Forelimb muscle (tissue), 1 donor: ENCODE data around the gene PSTPIP2. TPM values are rescaled to one million over a fixed set of nuclear protein-coding genes. Genes with fewer than 3 reads are reported as not detected.
"Not testable (repeated sequence)": the region's sequence is repeated elsewhere in the genome, so short reads cannot be mapped to it uniquely, and the experiment has no call there.

Experiments
- DNase-seq: peaks from one replicate; pipeline ENCODE4 v3.0.0-alpha.2; 2013; ENCODE audit warnings: low read depth
- polyA plus RNA-seq: library from polyadenylated mRNA; unstranded; fragments of 120-200 nt; gene quantifications from one replicate; pipeline ENCODE4 v1.2.1, GENCODE V29; 2013; ENCODE audit not compliant: insufficient read length

PSTPIP2 gene
- polyA plus RNA-seq, 1 donor: 2.4 TPM

DNA sequence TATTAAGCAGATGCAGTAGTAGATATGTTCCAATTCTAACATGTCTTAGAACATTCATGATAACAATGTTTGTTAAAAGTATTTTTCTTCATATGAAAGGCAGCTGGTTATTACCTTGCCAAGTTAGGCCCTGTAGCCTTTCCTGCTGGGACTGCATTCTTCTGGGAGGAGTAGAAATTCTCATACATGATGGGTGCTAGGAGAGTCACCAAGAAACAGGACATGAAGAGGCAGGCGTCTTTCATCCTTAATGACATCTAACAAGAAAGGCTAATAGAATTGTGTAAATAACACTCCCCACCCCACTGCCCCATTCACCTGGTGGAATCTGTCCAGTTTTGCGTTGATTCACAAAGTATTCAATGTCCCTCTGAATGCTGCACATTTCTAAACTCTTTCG lies 80.3 kb downstream of the PSTPIP2 start:
- DNase-seq: no peak

GRCh38 chr18:45984546-45985235 lies 87.4 kb downstream of the PSTPIP2 start:
- DNase-seq: no peak

- DNase-seq: no peak
Measured at GRCh38 chr18:45981821-45982220, 90.2 kb downstream of the PSTPIP2 start.

GRCh38 chr18:45980229-45980628 lies 91.8 kb downstream of the PSTPIP2 start:
- DNase-seq: no peak

DNA sequence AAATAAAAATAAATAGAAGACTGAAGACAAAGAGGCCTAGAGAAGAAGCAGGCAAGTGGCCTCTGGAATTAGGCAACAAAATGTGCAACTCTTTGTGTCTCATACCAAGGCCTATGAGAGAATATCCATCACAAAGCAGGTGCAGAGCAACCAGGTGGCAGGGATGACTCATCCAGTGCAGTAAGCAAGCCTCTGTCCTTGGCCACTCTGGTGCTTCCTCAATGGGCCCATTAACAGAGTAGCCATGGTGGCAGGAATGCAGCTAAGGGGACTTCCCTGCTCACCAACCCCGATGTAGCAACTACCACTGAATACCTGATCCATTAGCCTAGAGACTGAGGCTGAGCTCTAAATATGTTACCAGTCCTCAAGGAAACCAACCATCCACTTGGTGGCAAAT lies 94.0 kb downstream of the PSTPIP2 start:
- no peak for DNase-seq

DNA sequence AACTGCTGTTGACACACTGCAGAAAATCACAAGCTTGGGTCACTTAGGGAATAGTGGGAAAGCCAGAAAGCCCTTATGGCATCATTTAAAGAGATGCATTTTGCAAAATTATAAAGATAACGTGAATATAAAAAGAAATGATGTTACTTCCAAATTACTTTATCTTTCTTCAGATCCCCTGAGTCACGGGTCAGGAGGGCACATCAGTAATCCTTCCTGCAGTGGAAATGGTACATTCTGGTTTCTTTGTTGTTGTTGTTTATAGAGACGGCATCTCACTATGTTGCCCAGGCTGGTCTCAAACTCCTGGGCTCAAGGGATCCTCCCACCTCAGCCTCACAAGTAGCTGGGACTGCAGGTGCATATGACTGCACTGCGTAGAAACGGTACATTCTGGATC lies 95.1 kb downstream of the PSTPIP2 start:
- DNase-seq: no peak

- no peak for DNase-seq
Measured at GRCh38 chr18:45976566-45976965, 95.5 kb downstream of the PSTPIP2 start.

- no peak for DNase-seq
Measured at GRCh38 chr18:45974088-45974536, 97.9 kb downstream of the PSTPIP2 start.

DNA sequence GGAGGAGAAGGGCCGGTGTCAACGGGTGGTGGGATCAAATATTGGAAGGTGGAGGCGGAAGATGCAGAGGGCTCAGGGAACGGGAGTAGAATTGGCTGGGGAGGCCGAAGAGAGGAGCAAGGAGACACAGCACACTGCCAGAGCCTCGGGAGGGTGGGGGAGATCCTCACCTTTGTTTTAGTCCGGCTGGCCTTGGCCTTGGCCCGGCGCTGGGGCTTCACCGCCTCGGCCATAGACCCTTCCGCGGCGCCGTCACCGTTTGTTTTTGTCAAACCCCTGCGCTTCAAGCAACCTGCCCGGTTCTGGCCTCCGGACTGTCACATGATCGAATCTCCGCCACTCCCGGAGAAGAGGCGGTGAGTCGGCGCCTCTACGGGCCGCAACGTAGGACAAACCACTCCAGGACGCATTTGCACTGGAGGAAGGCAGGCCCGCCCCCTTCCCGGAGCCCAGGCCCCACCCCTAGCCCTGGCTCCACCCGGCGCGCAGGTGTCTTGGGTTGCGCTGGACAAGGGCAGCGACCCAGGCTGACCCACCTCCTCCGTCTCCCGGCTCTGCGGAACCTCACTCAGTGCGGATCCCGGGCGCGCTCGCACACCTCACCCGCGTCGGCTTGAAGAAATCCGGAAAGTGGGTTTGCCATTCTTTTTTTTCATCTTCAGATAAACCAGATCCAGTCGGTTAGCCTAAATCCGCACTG lies 104.9 kb downstream of the PSTPIP2 start, which contains the start of gene EPG5:
Gene EPG5 (minus strand): TSS at position 323 of the 700 bp plus-strand sequence. CDS start 90 bp downstream, at position 233.
- peak; percentile 88 for DNase-seq

DNA sequence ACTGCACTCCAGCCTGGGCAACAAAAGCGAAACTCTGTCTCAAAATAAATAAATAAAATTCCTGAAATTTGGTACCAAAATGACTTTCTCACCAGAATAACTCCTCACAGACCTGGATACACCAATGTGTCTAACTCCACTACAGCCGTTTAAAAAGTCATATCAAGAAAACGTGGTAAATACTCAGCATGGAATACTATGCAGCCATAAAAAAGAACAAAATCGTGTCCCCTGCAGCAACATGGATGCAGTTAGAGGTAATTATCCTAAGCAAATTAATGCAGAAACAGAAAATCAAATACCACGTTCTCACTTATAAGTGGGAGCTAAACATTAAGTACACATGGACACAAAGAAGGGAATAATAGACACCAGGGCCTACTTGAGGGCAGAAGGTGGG lies 107.1 kb downstream of the PSTPIP2 start:
- not testable (repeated sequence) for DNase-seq

- DNase-seq: no peak
Measured at GRCh38 chr18:45962866-45963265, 109.2 kb downstream of the PSTPIP2 start.

GRCh38 chr18:45962461-45962860 lies 109.6 kb downstream of the PSTPIP2 start:
- DNase-seq: no peak

- DNase-seq: not testable (repeated sequence)
Measured at GRCh38 chr18:45959484-45959883, 112.6 kb downstream of the PSTPIP2 start.

GRCh38 chr18:45958730-45959129 lies 113.3 kb downstream of the PSTPIP2 start:
- DNase-seq: no peak

- DNase-seq: no peak
Measured at GRCh38 chr18:45958027-45958426, 114.0 kb downstream of the PSTPIP2 start.

GRCh38 chr18:45957100-45957499 lies 115.0 kb downstream of the PSTPIP2 start:
- no peak for DNase-seq

GRCh38 chr18:45954070-45954934 lies 117.8 kb downstream of the PSTPIP2 start:
- no peak for DNase-seq

GRCh38 chr18:45951016-45951714 lies 120.9 kb downstream of the PSTPIP2 start:
- no peak for DNase-seq

DNA sequence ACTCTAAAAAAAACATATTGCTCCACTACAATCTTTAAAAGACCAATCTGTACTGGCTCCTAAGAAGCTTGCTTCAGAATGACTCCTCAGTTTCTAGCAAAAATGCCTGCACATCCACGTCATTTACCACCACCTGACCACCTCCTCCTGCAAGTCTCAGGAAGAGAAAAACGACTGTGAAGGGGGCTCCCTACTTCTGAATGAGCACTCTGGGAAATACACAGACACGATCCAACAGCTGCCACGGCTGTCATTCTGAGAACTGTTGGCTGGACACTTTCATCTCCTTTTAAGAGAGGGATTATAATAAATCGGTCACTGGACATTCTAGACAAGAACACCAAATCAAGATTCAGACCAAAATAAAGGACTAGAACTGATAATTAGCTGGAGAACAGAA lies 126.4 kb downstream of the PSTPIP2 start:
- no peak for DNase-seq

- no peak for DNase-seq
Measured at GRCh38 chr18:45940724-45941123, 131.3 kb downstream of the PSTPIP2 start.

GRCh38 chr18:45939236-45939635 lies 132.8 kb downstream of the PSTPIP2 start:
- DNase-seq: no peak
